Mesendoderm (in vitro differentiated cells): ENCODE results near the gene GUF1. TPM values are rescaled to one million over a fixed set of nuclear protein-coding genes. Genes with fewer than 3 reads are reported as not detected.
A peak's percentile ranks its signal among the peaks of the same experiment; 100 is the strongest.

Experiments used
- DNase-seq: peaks from one replicate; pipeline ENCODE4 v3.0.0; 2013
- H2AK5ac ChIP-seq: 2 replicates; pipeline ENCODE4 v1.6.1; 2013; ENCODE audit warnings: low read length, inconsistent platforms
- H2BK120ac ChIP-seq: 2 replicates; pipeline ENCODE4 v1.6.1; 2013; ENCODE audit warnings: low read depth, mild to moderate bottlenecking, low read length, moderate library complexity, mixed read lengths
- H2BK15ac ChIP-seq: replicated peaks from 2 replicates; pipeline ENCODE4 v1.6.1; 2013; ENCODE audit warnings: low read depth, mild to moderate bottlenecking, moderate library complexity
- H2BK5ac ChIP-seq: 2 replicates; pipeline ENCODE4 v1.6.1; 2013; ENCODE audit warnings: low read length, inconsistent platforms
- H3K18ac ChIP-seq: 2 replicates; pipeline ENCODE4 v1.6.1; 2013; ENCODE audit warnings: mild to moderate bottlenecking, low read length, mixed read lengths
- H3K23ac ChIP-seq: one replicate; pipeline ENCODE4 v1.6.1; 2013; ENCODE audit warnings: low read length
- H3K27ac ChIP-seq: 2 replicates; pipeline ENCODE4 v1.5.1; 2013; ENCODE audit warnings: low read depth, mild to moderate bottlenecking, inconsistent platforms, low read length, moderate library complexity
- H3K27me3 ChIP-seq: 2 replicates; pipeline ENCODE4 v1.6.1; 2013; ENCODE audit warnings: low read length, control low read depth, mild to moderate bottlenecking, inconsistent platforms; ENCODE audit not compliant: insufficient read depth, poor library complexity
- H3K36me3 ChIP-seq: 2 replicates; pipeline ENCODE4 v1.6.1; 2013; ENCODE audit warnings: low read length, inconsistent platforms; ENCODE audit not compliant: control insufficient read depth, insufficient read depth
- H3K4ac ChIP-seq: one replicate; pipeline ENCODE4 v1.6.1; 2013; ENCODE audit warnings: low read depth, mild to moderate bottlenecking, low read length, moderate library complexity
- H3K4me1 ChIP-seq: 2 replicates; pipeline ENCODE4 v1.6.1; 2013; ENCODE audit warnings: low read depth, low read length, inconsistent platforms; ENCODE audit not compliant: control insufficient read depth
- H3K4me2 ChIP-seq: 2 replicates; pipeline ENCODE4 v1.6.1; 2013; ENCODE audit warnings: low read length
- H3K4me3 ChIP-seq: 2 replicates; pipeline ENCODE4 v1.5.1; 2013; ENCODE audit warnings: mild to moderate bottlenecking, low read length
- H3K56ac ChIP-seq: one replicate; pipeline ENCODE4 v1.6.1; 2013; ENCODE audit warnings: low read length
- H3K79me1 ChIP-seq: 2 replicates; pipeline ENCODE4 v1.6.1; 2013; ENCODE audit warnings: low read length, inconsistent platforms
- H3K79me2 ChIP-seq: 2 replicates; pipeline ENCODE4 v1.6.1; 2013; ENCODE audit warnings: mild to moderate bottlenecking, low read length; ENCODE audit not compliant: control insufficient read depth, insufficient read depth
- H3K9ac ChIP-seq: 2 replicates; pipeline ENCODE4 v1.6.1; 2013; ENCODE audit warnings: low read length, inconsistent platforms
- H4K5ac ChIP-seq: one replicate; pipeline ENCODE4 v1.6.1; 2013; ENCODE audit warnings: low read length
- H4K8ac ChIP-seq: one replicate; pipeline ENCODE4 v1.6.1; 2013; ENCODE audit warnings: low read depth, mild to moderate bottlenecking, control low read depth, low read length, moderate library complexity
- WGBS: extraction: QIAGEN DNeasy Blood & Tissue Kit; methylation state at CpG from one replicate; pipeline ENCODE4 v1.1.7; 2013; ENCODE audit warnings: low lambda C conversion rate, missing lambda C conversion rate; ENCODE audit not compliant: insufficient coverage; ENCODE audit errors: extremely low coverage; 5-methylcytosine and 5-hydroxymethylcytosine counted together
- polyA plus RNA-seq, 2 experiments: library from polyadenylated mRNA; stranded (reverse); fragments of 200-250 nt; gene quantifications; one replicate each; pipeline ENCODE4 v1.2.3, GENCODE V29; 2013

Gene GUF1, protein sequence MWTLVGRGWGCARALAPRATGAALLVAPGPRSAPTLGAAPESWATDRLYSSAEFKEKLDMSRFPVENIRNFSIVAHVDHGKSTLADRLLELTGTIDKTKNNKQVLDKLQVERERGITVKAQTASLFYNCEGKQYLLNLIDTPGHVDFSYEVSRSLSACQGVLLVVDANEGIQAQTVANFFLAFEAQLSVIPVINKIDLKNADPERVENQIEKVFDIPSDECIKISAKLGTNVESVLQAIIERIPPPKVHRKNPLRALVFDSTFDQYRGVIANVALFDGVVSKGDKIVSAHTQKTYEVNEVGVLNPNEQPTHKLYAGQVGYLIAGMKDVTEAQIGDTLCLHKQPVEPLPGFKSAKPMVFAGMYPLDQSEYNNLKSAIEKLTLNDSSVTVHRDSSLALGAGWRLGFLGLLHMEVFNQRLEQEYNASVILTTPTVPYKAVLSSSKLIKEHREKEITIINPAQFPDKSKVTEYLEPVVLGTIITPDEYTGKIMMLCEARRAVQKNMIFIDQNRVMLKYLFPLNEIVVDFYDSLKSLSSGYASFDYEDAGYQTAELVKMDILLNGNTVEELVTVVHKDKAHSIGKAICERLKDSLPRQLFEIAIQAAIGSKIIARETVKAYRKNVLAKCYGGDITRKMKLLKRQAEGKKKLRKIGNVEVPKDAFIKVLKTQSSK
- 29.1 TPM for polyA plus RNA-seq (2013, experiment 1 of 2)
- 28.9 TPM for polyA plus RNA-seq (2013, experiment 2 of 2)

DNA sequence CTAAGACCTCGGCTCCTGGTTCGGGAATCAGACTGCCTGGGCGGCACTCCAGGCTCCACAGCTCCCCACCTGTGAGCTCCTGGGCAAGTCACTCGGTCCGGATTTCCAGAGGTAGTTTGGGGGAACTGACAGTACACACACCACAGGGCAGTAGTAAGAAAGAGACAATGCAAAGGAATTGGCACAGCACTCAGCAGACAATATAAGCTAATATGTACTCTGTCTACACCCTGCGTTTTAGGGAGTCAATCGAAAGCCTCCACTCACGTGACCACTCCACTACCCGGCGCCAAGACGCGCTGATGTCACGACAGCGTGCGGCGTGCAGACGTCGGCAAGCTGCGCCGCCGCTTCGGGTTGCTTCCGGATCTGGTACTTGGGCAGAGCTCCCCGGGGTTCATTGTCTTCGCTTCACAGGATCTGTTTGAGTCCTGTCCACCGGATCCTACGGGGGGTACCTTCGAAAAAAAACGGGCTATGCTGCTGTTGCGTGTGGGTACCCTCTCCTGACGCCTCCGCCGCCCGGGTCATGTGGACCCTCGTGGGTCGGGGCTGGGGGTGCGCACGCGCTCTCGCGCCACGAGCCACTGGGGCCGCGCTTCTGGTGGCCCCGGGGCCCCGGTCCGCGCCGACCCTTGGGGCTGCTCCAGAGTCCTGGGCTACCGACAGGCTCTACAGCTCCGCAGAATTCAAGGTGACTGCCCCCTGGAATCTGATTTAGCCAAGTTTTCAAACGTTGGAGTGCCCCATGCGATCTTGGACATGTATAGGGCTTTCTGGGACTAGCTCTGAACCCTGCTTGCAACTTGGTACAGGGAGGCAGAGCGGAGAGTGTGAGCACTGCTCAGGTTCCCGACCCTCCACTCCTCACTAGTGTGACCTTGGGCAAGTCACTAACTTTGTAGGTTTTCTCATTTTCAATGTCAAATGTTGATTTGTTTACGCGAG, at the start of gene GUF1:
Gene GUF1 (plus strand): TSS at position 327 of the 948 bp plus-strand sequence. CDS start 203 bp downstream, at position 530.
- peak within 1 kb of the TSS; percentile 29 for H3K23ac ChIP-seq
- H3K4me3 ChIP-seq: peak within 1 kb of the TSS; percentile 83
- H2BK5ac ChIP-seq: no peak within 1 kb of the TSS
- DNase-seq: peak; percentile 95
- no peaks in the 10 kb centered on the region for H3K27me3 ChIP-seq
- H2BK120ac ChIP-seq: no peak within 1 kb of the TSS
- no peak within 1 kb of the TSS for H2AK5ac ChIP-seq
- H3K9ac ChIP-seq: peak within 1 kb of the TSS; percentile 88
- H3K79me2 ChIP-seq: peaks cover 10% of the 10 kb centered on the region
- no CpG with 5 or more reads among the region's 57 CpGs for WGBS
- H3K36me3 ChIP-seq: no peaks in the 10 kb centered on the region
- H4K8ac ChIP-seq: peak within 1 kb of the TSS; percentile 28
- H3K79me1 ChIP-seq: no peaks in the 10 kb centered on the region
- H3K4ac ChIP-seq: peak within 1 kb of the TSS; percentile 73
- no peak within 1 kb of the TSS for H3K27ac ChIP-seq
- no peak within 1 kb of the TSS for H2BK15ac ChIP-seq
- H3K18ac ChIP-seq: peak within 1 kb of the TSS; percentile 16
- H4K5ac ChIP-seq: peak within 1 kb of the TSS; percentile 84
- peak within 1 kb of the TSS; percentile 88 for H3K56ac ChIP-seq
- H3K4me1 ChIP-seq: peaks cover 3% of the 10 kb centered on the region
- H3K4me2 ChIP-seq: peak within 1 kb of the TSS; percentile 75

DNA sequence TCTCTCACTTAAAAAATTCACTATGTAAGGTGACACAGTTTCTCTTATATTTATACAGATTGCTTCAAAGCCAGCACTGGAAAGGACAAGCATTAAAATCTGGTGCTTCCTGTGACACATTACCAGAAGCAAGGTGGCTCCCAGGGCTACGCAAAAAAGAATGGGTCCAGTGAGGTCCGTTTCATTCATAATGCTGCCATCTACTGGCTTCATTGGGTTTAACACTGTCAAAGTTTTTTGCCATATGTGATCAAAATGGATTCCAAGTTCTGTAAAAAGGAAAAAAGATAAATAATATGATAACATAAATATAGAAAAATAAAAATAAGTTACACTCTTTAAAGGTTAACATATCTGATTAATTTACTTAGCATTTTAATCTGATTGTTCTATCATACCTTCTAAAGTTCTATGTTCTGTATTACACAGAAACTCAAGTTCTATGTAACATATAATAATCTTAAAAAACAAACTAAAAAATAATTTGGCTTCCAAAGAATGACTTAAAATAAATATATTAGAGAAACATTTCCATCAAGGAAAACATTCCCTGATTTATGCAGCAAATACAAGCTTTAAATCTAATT, 48.8 kb upstream of the GUF1 start:
- Histone ChIP-seq H3K4me3 (no peak overlapping the region), H3K9ac (no peak overlapping the region), H3K79me1 (no peaks in the 10 kb centered on the region), H3K36me3 (no peaks in the 10 kb centered on the region), H3K4ac (no peak overlapping the region), H3K23ac (no peak overlapping the region), H3K27me3 (no peaks in the 10 kb centered on the region), H4K5ac (no peak overlapping the region), H3K18ac (no peak overlapping the region), H3K56ac (no peak overlapping the region), H2AK5ac (no peak overlapping the region), H3K4me2 (no peak overlapping the region), H4K8ac (no peak overlapping the region), H3K27ac (no peak overlapping the region), H2BK15ac (no peak overlapping the region), H3K4me1 (no peaks in the 10 kb centered on the region), H2BK5ac (no peak overlapping the region), H3K79me2 (no peaks in the 10 kb centered on the region), H2BK120ac (no peak overlapping the region)
- DNase-seq: peak; percentile 70
- no CpG with 5 or more reads among the region's 2 CpGs for WGBS

DNA sequence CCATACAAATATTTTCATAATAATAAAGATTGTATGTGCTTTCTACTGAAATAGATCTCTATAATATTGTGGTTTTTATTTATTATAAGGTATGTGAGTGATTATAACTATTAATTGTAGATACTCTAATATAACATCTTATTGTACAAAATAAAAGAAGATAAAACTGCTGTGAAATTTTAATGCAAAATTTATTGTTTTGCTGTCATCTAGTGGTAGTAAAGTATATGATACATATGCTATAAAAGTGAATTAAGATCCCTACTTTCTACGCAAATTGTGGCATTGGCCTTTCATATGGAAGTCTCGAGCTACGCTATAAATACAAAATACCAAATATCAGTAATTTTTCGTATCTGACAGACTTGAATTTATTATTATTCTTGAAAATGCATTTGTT, 46.1 kb upstream of the GUF1 start:
- H3K4me3 ChIP-seq: no peak overlapping the region
- H3K79me2 ChIP-seq: no peaks in the 10 kb centered on the region
- H3K27ac ChIP-seq: no peak overlapping the region
- H4K8ac ChIP-seq: no peak overlapping the region
- no CpG with 5 or more reads among the region's 4 CpGs for WGBS
- no peaks in the 10 kb centered on the region for H3K4me1 ChIP-seq
- no peak overlapping the region for H3K23ac ChIP-seq
- H3K56ac ChIP-seq: no peak overlapping the region
- H3K18ac ChIP-seq: no peak overlapping the region
- H2BK120ac ChIP-seq: no peak overlapping the region
- no peaks in the 10 kb centered on the region for H3K79me1 ChIP-seq
- H3K4ac ChIP-seq: no peak overlapping the region
- H3K36me3 ChIP-seq: no peaks in the 10 kb centered on the region
- no peak overlapping the region for H2BK15ac ChIP-seq
- no peak overlapping the region for H4K5ac ChIP-seq
- H2AK5ac ChIP-seq: no peak overlapping the region
- no peak overlapping the region for H2BK5ac ChIP-seq
- H3K9ac ChIP-seq: no peak overlapping the region
- no peaks in the 10 kb centered on the region for H3K27me3 ChIP-seq
- DNase-seq: no peak
- H3K4me2 ChIP-seq: no peak overlapping the region

DNA sequence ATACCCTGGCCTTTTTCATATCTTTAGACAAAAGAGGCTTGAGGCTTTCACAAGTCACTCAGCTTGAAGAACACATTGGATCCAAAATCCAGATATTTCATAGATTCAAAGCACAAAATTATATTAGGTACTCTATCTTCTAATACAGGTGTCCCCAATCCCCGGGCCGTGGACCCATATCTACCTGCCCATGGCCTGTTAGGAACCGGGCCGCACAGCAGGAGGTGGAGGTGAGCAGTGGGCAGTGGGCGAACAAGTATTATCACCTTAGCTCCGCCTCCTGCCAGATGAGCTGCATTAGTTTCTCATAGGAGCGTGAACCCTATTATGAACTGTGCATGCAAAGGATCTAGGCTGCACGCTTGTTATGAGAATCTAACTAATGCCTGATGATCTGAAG, 45.5 kb upstream of the GUF1 start:
- Histone ChIP-seq H3K23ac (no peak overlapping the region), H4K5ac (no peak overlapping the region), H4K8ac (no peak overlapping the region), H3K18ac (no peak overlapping the region), H3K4me3 (no peak overlapping the region), H2AK5ac (no peak overlapping the region), H2BK15ac (no peak overlapping the region), H3K9ac (no peak overlapping the region), H3K36me3 (no peaks in the 10 kb centered on the region), H3K27ac (no peak overlapping the region), H3K4me2 (no peak overlapping the region), H3K56ac (no peak overlapping the region), H3K79me1 (no peaks in the 10 kb centered on the region), H2BK5ac (no peak overlapping the region), H3K79me2 (no peaks in the 10 kb centered on the region), H2BK120ac (no peak overlapping the region), H3K27me3 (no peaks in the 10 kb centered on the region), H3K4me1 (no peaks in the 10 kb centered on the region), H3K4ac (no peak overlapping the region)
- no CpG with 5 or more reads among the region's 8 CpGs for WGBS
- DNase-seq: no peak

DNA sequence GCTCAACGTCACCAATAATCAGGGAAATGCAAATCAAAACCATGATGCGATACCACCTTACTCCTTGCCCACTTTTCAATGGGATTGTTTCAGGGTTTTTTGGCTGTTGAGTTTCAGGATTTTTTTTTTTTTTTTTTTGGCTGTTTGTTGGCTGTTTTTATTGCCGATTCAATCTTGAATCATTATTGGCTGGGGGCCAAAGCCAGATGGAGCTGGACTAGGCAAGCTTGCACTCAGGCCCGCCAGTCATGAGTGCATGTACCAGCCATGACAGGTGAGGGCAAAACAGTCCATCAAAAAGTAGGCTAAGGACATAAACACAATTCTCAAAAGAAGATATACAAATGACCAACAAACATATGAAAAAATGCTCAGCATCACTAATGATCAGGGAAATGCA, 40.1 kb upstream of the GUF1 start:
- no peak for DNase-seq
- no peak overlapping the region for H3K4ac ChIP-seq
- H3K9ac ChIP-seq: no peak overlapping the region
- no peak overlapping the region for H3K27ac ChIP-seq
- WGBS: no CpG with 5 or more reads among the region's 4 CpGs
- H3K4me1 ChIP-seq: no peaks in the 10 kb centered on the region
- no peak overlapping the region for H2BK120ac ChIP-seq
- H3K18ac ChIP-seq: no peak overlapping the region
- H3K56ac ChIP-seq: no peak overlapping the region
- no peak overlapping the region for H4K5ac ChIP-seq
- H3K4me3 ChIP-seq: no peak overlapping the region
- no peaks in the 10 kb centered on the region for H3K27me3 ChIP-seq
- H3K79me2 ChIP-seq: no peaks in the 10 kb centered on the region
- no peak overlapping the region for H4K8ac ChIP-seq
- H2BK15ac ChIP-seq: no peak overlapping the region
- no peaks in the 10 kb centered on the region for H3K36me3 ChIP-seq
- no peak overlapping the region for H2AK5ac ChIP-seq
- H3K79me1 ChIP-seq: no peaks in the 10 kb centered on the region
- H3K4me2 ChIP-seq: no peak overlapping the region
- no peak overlapping the region for H2BK5ac ChIP-seq
- no peak overlapping the region for H3K23ac ChIP-seq
